SK-N-SH treated with all-trans-retinoic acid at 6 μM for 48 hours (cell line): ENCODE measurements around the gene ETV1.

ENCODE experiments used
- ATAC-seq: fragments of 200-7000 bp; cut with Tn5 transposase; 3 replicates; pipeline ENCODE4 v1.9.1; 2020; ENCODE audit warnings: mild to moderate bottlenecking, moderate library complexity
- ARNTL ChIP-seq: fragments of 450-650 bp; formaldehyde crosslinking; IDR thresholded peaks from 2 replicates; pipeline ENCODE4 v1.5.0; 2020; ENCODE audit warnings: low read depth, mild to moderate bottlenecking, moderate library complexity, borderline replicate concordance
- BACH2 ChIP-seq: fragments of 250-450 bp; sonication (Bioruptor Pico); IDR thresholded peaks from 2 replicates; pipeline ENCODE4 v1.9.0; 2021; ENCODE audit warnings: mild to moderate bottlenecking, borderline replicate concordance
- PPARA ChIP-seq: fragments of 250-450 bp; sonication (Bioruptor Pico); IDR thresholded peaks from 2 replicates; pipeline ENCODE4 v1.5.0; 2020; ENCODE audit warnings: mild to moderate bottlenecking, borderline replicate concordance
- ZNF70 ChIP-seq: fragments of 450-650 bp; formaldehyde crosslinking; IDR thresholded peaks from 2 replicates; pipeline ENCODE4 v1.5.0; 2020; ENCODE audit warnings: mild to moderate bottlenecking, moderate library complexity
- ZNF8 ChIP-seq: fragments of 450-650 bp; formaldehyde crosslinking; IDR thresholded peaks from 2 replicates; pipeline ENCODE4 v1.5.0; 2020; ENCODE audit warnings: mild to moderate bottlenecking, moderate library complexity
- TF ChIP-seq, protein P1 (sequence below): fragments of 250-450 bp; sonication (Bioruptor Pico); IDR thresholded peaks from 2 replicates; pipeline ENCODE4 v1.5.1; 2020; ENCODE audit warnings: low read depth, mild to moderate bottlenecking, moderate library complexity
- TF ChIP-seq, protein P2 (sequence below): fragments of 250-450 bp; sonication (Bioruptor Pico); IDR thresholded peaks from 2 replicates; pipeline ENCODE4 v1.8.0; 2021; ENCODE audit warnings: low read depth, mild to moderate bottlenecking, moderate library complexity, borderline replicate concordance

ETV1 gene

DNA sequence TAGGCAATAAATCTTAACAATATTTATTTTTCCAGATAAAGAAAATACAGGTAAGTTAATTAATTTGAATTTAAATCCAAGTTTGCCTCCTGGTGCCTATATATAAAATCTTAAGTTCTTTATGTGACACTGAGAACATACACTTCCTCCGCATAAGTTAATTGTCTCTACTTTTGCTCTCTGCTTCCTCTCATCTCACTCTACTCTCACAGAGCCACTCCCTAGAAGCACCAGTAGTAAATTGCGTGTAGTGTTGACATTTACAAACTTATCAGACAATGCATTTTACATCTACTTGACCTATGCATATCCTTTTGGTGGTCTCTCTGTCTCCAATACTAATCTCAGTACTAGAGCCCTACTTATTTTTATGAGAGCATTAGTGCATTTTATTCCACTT, 144.5 kb downstream of the ETV1 start:
- TF ChIP-seq BACH2 (CRISPR knock-in tag) (no peak), PPARA (CRISPR knock-in tag) (no peak)
- TF ChIP-seq, protein P1, sequence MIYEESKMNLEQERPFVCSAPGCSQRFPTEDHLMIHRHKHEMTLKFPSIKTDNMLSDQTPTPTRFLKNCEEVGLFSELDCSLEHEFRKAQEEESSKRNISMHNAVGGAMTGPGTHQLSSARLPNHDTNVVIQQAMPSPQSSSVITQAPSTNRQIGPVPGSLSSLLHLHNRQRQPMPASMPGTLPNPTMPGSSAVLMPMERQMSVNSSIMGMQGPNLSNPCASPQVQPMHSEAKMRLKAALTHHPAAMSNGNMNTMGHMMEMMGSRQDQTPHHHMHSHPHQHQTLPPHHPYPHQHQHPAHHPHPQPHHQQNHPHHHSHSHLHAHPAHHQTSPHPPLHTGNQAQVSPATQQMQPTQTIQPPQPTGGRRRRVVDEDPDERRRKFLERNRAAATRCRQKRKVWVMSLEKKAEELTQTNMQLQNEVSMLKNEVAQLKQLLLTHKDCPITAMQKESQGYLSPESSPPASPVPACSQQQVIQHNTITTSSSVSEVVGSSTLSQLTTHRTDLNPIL (CRISPR knock-in tag): no peak
- TF ChIP-seq, all 23 proteins: peak for 0
- ATAC-seq: no peak

DNA sequence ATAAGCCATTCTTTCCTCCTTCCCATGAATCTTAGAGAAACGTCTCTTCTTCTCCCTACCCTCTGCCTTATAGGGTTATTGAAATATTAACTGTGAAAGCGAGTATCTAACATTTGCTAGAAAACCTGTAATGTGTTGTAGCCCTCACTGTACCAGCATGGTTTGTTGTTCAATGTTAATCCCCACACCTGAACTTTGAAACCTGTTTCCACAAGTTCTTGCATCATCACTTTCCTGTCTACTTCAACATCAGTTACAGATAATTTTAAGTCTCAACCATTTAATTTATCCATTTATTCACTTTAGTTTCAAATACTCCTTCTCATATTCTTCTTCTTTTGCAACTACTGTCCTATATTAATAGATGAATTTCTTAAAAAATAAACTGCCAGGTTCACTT, 148.2 kb downstream of the ETV1 start:
- ATAC-seq: no peak
- TF ChIP-seq ZNF8 (CRISPR knock-in tag) (no peak), ZNF70 (no peak), PPARA (CRISPR knock-in tag) (no peak), ARNTL (no peak)
- TF ChIP-seq, protein P2, sequence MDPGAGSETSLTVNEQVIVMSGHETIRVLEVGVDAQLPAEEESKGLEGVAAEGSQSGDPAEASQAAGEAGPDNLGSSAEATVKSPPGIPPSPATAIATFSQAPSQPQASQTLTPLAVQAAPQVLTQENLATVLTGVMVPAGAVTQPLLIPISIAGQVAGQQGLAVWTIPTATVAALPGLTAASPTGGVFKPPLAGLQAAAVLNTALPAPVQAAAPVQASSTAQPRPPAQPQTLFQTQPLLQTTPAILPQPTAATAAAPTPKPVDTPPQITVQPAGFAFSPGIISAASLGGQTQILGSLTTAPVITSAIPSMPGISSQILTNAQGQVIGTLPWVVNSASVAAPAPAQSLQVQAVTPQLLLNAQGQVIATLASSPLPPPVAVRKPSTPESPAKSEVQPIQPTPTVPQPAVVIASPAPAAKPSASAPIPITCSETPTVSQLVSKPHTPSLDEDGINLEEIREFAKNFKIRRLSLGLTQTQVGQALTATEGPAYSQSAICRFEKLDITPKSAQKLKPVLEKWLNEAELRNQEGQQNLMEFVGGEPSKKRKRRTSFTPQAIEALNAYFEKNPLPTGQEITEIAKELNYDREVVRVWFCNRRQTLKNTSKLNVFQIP (CRISPR knock-in tag): no peak
